K562 (cell line): ENCODE measurements around the gene AMH. TPM values are rescaled to one million over a fixed set of nuclear protein-coding genes. Genes with fewer than 3 reads are reported as not detected.

Experiments
- COPS2 ChIP-seq: fragments of 450-650 bp; conservative IDR thresholded peaks from 2 replicates; pipeline ENCODE4 v1.6.1; 2016; ENCODE audit warnings: mild to moderate bottlenecking, moderate library complexity
- CREB1 ChIP-seq, 2 experiments: sonication (generic) in 1 of 2; formaldehyde crosslinking in 1 of 2; IDR thresholded peaks; 2 replicates each; pipeline versions ENCODE4 v1.6.1 to v1.8.0; 2012 to 2022; ENCODE audit warnings: inconsistent platforms in 1 of 2, mild to moderate bottlenecking in 1 of 2, missing genetic modification reagents in 1 of 2, moderate library complexity in 1 of 2
- CREBBP ChIP-seq: IDR thresholded peaks from one replicate; pipeline ENCODE4 v1.6.1; 2012; ENCODE audit warnings: low read depth, mild to moderate bottlenecking, control low read depth, inconsistent platforms, low read length
- FOXP4 ChIP-seq: sonication (generic); formaldehyde crosslinking; IDR thresholded peaks from 2 replicates; pipeline ENCODE4 v1.8.0; 2022; ENCODE audit warnings: mild to moderate bottlenecking, missing genetic modification reagents, borderline replicate concordance
- HMG20A ChIP-seq: fragments of 450-650 bp; formaldehyde crosslinking; conservative IDR thresholded peaks from 2 replicates; pipeline ENCODE4 v1.4.0; 2020; ENCODE audit warnings: mild to moderate bottlenecking, mixed read lengths
- HMG20B ChIP-seq: fragments of 250-450 bp; sonication (Bioruptor Pico); IDR thresholded peaks from 2 replicates; pipeline ENCODE4 v1.5.0; 2021; ENCODE audit warnings: mild to moderate bottlenecking
- HNRNPL ChIP-seq: fragments of 200-400 bp; formaldehyde crosslinking; IDR thresholded peaks from 2 replicates; pipeline ENCODE4 v1.6.1; 2017; ENCODE audit warnings: low read depth, mild to moderate bottlenecking, low read length
- HNRNPUL1 ChIP-seq: fragments of 200-400 bp; formaldehyde crosslinking; IDR thresholded peaks from 2 replicates; pipeline ENCODE4 v1.6.1; 2017; ENCODE audit warnings: low read length
- NR4A1 ChIP-seq, 2 experiments: fragments of 250-450 bp in 1 of 2; fragments of 450-650 bp in 1 of 2; sonication (Bioruptor Pico) in 1 of 2; IDR thresholded peaks; 2 replicates each; pipeline versions ENCODE4 v1.4.0 to v1.6.1; 2016 to 2020; ENCODE audit warnings: mild to moderate bottlenecking in 2 of 2, missing compliant biosample characterization in 1 of 2, missing genetic modification characterization in 1 of 2, moderate library complexity in 1 of 2
- PRMT5 ChIP-seq: sonication (generic); formaldehyde crosslinking; IDR thresholded peaks from 2 replicates; pipeline ENCODE4 v1.5.0; 2020; ENCODE audit warnings: missing genetic modification reagents
- RUNX1 ChIP-seq: sonication (generic); IDR thresholded peaks from 2 replicates; pipeline ENCODE4 v1.6.1; 2016; ENCODE audit warnings: antibody characterized with exemption, low read depth
- SP2 ChIP-seq: IDR thresholded peaks from 2 replicates; pipeline ENCODE4 v1.6.1; 2011; ENCODE audit warnings: mild to moderate bottlenecking, low read depth, low read length, moderate library complexity; ENCODE audit not compliant: poor library complexity, severe bottlenecking; ENCODE audit errors: extremely low read depth
- TEAD1 ChIP-seq, 2 experiments: fragments of 450-650 bp in 1 of 2; sonication (generic) in 1 of 2; formaldehyde crosslinking; IDR thresholded peaks; 2 replicates each; pipeline versions ENCODE4 v1.4.0 to v1.8.0; 2020 to 2022; ENCODE audit warnings: mild to moderate bottlenecking in 2 of 2, missing genetic modification reagents in 1 of 2
- THRB ChIP-seq: fragments of 450-650 bp; formaldehyde crosslinking; conservative IDR thresholded peaks from 2 replicates; pipeline ENCODE4 v1.4.0; 2022; ENCODE audit warnings: mild to moderate bottlenecking, missing genetic modification characterization
- U2AF1 ChIP-seq: fragments of 200-400 bp; formaldehyde crosslinking; optimal IDR thresholded peaks from 2 replicates; pipeline ENCODE3; 2017; ENCODE audit warnings: mild to moderate bottlenecking, low read depth, low read length, moderate library complexity
- U2AF2 ChIP-seq: fragments of 200-400 bp; formaldehyde crosslinking; optimal IDR thresholded peaks from 2 replicates; pipeline ENCODE3; 2017; ENCODE audit warnings: low read depth, mild to moderate bottlenecking, low read length
- ZBTB43 ChIP-seq: sonication (generic); formaldehyde crosslinking; IDR thresholded peaks from 2 replicates; pipeline ENCODE4 v1.8.0; 2023; ENCODE audit warnings: mild to moderate bottlenecking, missing genetic modification reagents
- ZNF3 ChIP-seq: fragments of 250-450 bp; sonication (Bioruptor Pico); IDR thresholded peaks from 2 replicates; pipeline ENCODE4 v1.5.0; 2021; ENCODE audit warnings: mild to moderate bottlenecking, moderate library complexity
- ZNF324 ChIP-seq: fragments of 250-450 bp; sonication (Bioruptor Pico); IDR thresholded peaks from 2 replicates; pipeline ENCODE4 v1.4.0; 2020; ENCODE audit warnings: mild to moderate bottlenecking
- ZNF668 ChIP-seq: fragments of 250-450 bp; sonication (Bioruptor Pico); IDR thresholded peaks from 2 replicates; pipeline ENCODE4 v1.8.0; 2022; ENCODE audit warnings: mild to moderate bottlenecking, inconsistent platforms
- ZNF764 ChIP-seq: fragments of 250-450 bp; sonication (Bioruptor Pico); IDR thresholded peaks from 2 replicates; pipeline ENCODE4 v1.4.0; 2020; ENCODE audit warnings: low read depth, mild to moderate bottlenecking, moderate library complexity
- polyA plus RNA-seq, 8 experiments: library from polyadenylated mRNA; depleted of rRNA in 4 of 8; stranded (reverse) in 5 of 8; unstranded in 3 of 8; fragments of >200 nt; fragmentation: Nextera tagmentation in 2 of 8; fragmentation: Illumina TruSeq in 1 of 8; extraction: Ambion mirVana in 2 of 8; extraction: Trizol in 1 of 8; gene quantifications; 2 replicates each; pipeline versions ENCODE4 v1.2.1 to v1.2.3, GENCODE V29; 2011 to 2014; ENCODE audit warnings: inconsistent platforms in 1 of 8, missing spikeins in 1 of 8
- total RNA-seq, 7 experiments: library from RNA; depleted of rRNA in 6 of 7; stranded (reverse); fragments of >200 nt in 6 of 7; fragmentation: Illumina TruSeq in 2 of 7; extraction: Trizol in 2 of 7; gene quantifications; 2 replicates each; pipeline versions ENCODE4 v1.2.1 to v1.2.3, GENCODE V29; 2011 to 2021; ENCODE audit warnings: low replicate concordance in 1 of 7

AMH gene
- total and polyA plus RNA-seq, 9 of the 15 experiments (the other 6 are each of a cell fraction or from before 2014, with no cell fraction given), result 0.29 to 27.4 (median 2.6) TPM; not detected in 2

GRCh38 chr19:2269244-2270156, 20.4 kb downstream of the AMH start (continued):
- TF ChIP-seq FOXP4 (CRISPR knock-in tag), result peak; percentile 40; the same call in 1 of the 2 replicates
- TF ChIP-seq RUNX1, result 0 out of 2 replicates have a peak, but pooled peaks have one; percentile 19
- TF ChIP-seq U2AF1, result peak; percentile 87
- TF ChIP-seq THRB (CRISPR knock-in tag), result peak; percentile 54; the same call in 1 of the 2 replicates
- TF ChIP-seq TEAD1 (CRISPR knock-in tag; IDR thresholded peaks at IDR 0.05), result peak in 1 of 2 experiments; percentile 88; a peak in 2 of 4 replicates
- TF ChIP-seq HMG20B (CRISPR knock-in tag), result no peak
- TF ChIP-seq CREBBP, result no peak
- no peak for TF ChIP-seq ZNF764 (CRISPR knock-in tag)
- TF ChIP-seq ZBTB43 (CRISPR knock-in tag), result peak; percentile 79; the same call in 1 of the 2 replicates
- TF ChIP-seq SP2, result peak; percentile 51
- peak; percentile 62; the same call in 1 of the 2 replicates for TF ChIP-seq ZNF668
- no peak for TF ChIP-seq U2AF2
- no peak for TF ChIP-seq HMG20A (CRISPR knock-in tag)
- TF ChIP-seq HNRNPUL1, result no peak
- TF ChIP-seq PRMT5, result peak; percentile 39
- TF ChIP-seq COPS2, result no peak
- no peak for TF ChIP-seq ZNF324 (CRISPR knock-in tag)
- no peak for TF ChIP-seq ZNF3 (CRISPR knock-in tag)
- TF ChIP-seq CREB1 (IDR thresholded peaks at IDR 0.05), result peak; percentile 81
- peak; percentile 82 for TF ChIP-seq CREB1 (CRISPR knock-in tag; IDR thresholded peaks at IDR 0.05)
- TF ChIP-seq HNRNPL, result peak; percentile 92
- no peak for TF ChIP-seq NR4A1 (CRISPR knock-in tag; IDR thresholded peaks at IDR 0.05)
- TF ChIP-seq NR4A1 (tag; IDR thresholded peaks at IDR 0.05), result no peak
